Tibial nerve (tissue), 4 donors: ENCODE data around the gene TMEM248. TPM values are rescaled to one million over a fixed set of nuclear protein-coding genes. Genes with fewer than 3 reads are reported as not detected.

Source experiments
- small RNA-seq: library from RNA; depleted of rRNA; stranded (forward); fragments of <200 nt; gene quantifications from one replicate; pipeline ENCODE3, GENCODE V24; 2016
- total RNA-seq, 4 donors: library from RNA; depleted of rRNA; stranded (reverse); fragments of >200 nt; gene quantifications; one replicate each; pipeline ENCODE4 v1.1.0, GENCODE V29; 2016

Gene TMEM248
- total RNA-seq, 4 donors from 2014 or later: 86.4 to 110 (median 94.9) TPM

Small RNA genes within 50 kb of the gene (small RNA-seq; reads per million reads assigned to genes)
- gene RF00017: not detected
- gene RN7SL43P: not detected
- not detected for gene RNU6-1254P

Other genes with a start within 250 kb of the TMEM248 start
- gene RABGEF1, start 180.5 kb upstream of the TMEM248 start, total RNA-seq: 10 to 100 TPM; 31.0 to 35.6 (median 34.5) TPM
- 100 to 1,000 TPM; 138 to 199 (median 179) TPM for gene SBDS, start 74.4 kb downstream of the TMEM248 start, total RNA-seq
- 10 to 100 TPM; 18.6 to 53.1 (median 28.3) TPM for gene TYW1, start 75.6 kb downstream of the TMEM248 start, total RNA-seq